ENCODE measurements around the gene CDH10.

Gene CDH10

GRCh38 chr5:24480952-24481351 is 163.8 kb downstream of the CDH10 start:
- no peak for DNase-seq (ENCODE audit: low spot score)

- DNase-seq (ENCODE audit: low spot score) = no peak
These were observed 166.8 kb downstream of the CDH10 start for GRCh38 chr5:24477958-24478357.

- DNase-seq (ENCODE audit: low spot score) = no peak
These were observed 169.7 kb downstream of the CDH10 start for GRCh38 chr5:24475101-24475500.

GRCh38 chr5:24474685-24475084 is 170.1 kb downstream of the CDH10 start:
- DNase-seq (ENCODE audit: low spot score) = no peak

GRCh38 chr5:24472518-24472917 is 172.3 kb downstream of the CDH10 start:
- DNase-seq (ENCODE audit: low spot score) = no peak

- no peak for DNase-seq (ENCODE audit: low spot score)
These were observed 200.4 kb downstream of the CDH10 start for GRCh38 chr5:24444414-24444813.

- no peak for DNase-seq (ENCODE audit: low spot score)
These were observed 205.3 kb downstream of the CDH10 start for GRCh38 chr5:24439465-24439864.
